ENCODE measurements around the gene RBCK1. TPM values are rescaled to one million over a fixed set of nuclear protein-coding genes. Genes with fewer than 3 reads are reported as not detected.

Gene RBCK1
- total and polyA plus RNA-seq, 2 of the 4 experiments (the other 2 are of a cell fraction) = 29.9 to 84.2 TPM

DNA sequence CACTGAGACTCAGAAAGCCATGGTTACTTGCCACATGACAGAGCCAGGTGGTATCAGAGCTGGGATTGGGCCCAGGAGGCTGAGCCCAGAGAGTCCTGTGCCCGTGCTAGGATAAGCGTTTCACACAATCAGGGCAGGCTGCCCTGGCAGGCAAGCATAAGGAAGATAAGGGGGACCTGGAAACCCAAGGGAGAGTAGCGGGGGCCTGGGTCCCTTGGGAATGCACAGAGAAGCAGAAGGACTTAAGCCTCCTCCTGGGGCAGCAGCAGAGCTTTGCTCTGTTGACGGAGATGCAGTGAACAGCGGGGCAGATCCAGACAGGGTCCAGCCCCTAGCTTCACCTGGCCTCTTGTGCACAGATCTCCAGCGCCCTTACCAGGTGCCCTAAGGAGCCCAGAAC, 18.9 kb upstream of the RBCK1 start:
- no peak overlapping the region for H2BK20ac ChIP-seq (ENCODE audit: low read depth, low read length)
- TF ChIP-seq POLR2A (IDR thresholded peaks at IDR 0.05; ENCODE audit: low read depth, low read length) (no peak), NFE2L2 (IDR thresholded peaks at IDR 0.05; ENCODE audit: low read depth, low read length) (no peak), CEBPB (IDR thresholded peaks at IDR 0.05; ENCODE audit: low read depth, low read length) (no peak), MAFK (IDR thresholded peaks at IDR 0.05; ENCODE audit: low read depth, low read length) (no peak), SMC3 (IDR thresholded peaks at IDR 0.05; ENCODE audit: low read depth, low read length) (no peak), RFX5 (IDR thresholded peaks at IDR 0.05; ENCODE audit: low read depth, low read length) (no peak), MXI1 (IDR thresholded peaks at IDR 0.05; ENCODE audit: borderline replicate concordance, low read depth, low read length) (no peak), RCOR1 (IDR thresholded peaks at IDR 0.05; ENCODE audit: insufficient replicate concordance, low read length) (no peak), CTCF (conservative IDR thresholded peaks at IDR 0.05; ENCODE audit: low read depth, low read length) (no peak)
- no peak overlapping the region for H2AFZ ChIP-seq (replicated peaks; ENCODE audit: low read length, poor library complexity)
- H4K91ac ChIP-seq (ENCODE audit: insufficient read depth, low read depth, low read length) = no peak overlapping the region
- H3K4me2 ChIP-seq (ENCODE audit: low read depth, low read length) = no peak overlapping the region
- H3K4me1 ChIP-seq (ENCODE audit: control insufficient read depth, insufficient read depth, low read length) = no peaks in the 10 kb centered on the region
- H4K20me1 ChIP-seq (ENCODE audit: insufficient read depth, low read length) = peaks cover 51% of the 10 kb centered on the region
- in situ Hi-C loops (cut with MboI; ENCODE audit: low sequenced_read_pairs) = no loop called here
- dilution Hi-C loops (cut with HindIII; ENCODE audit: low sequenced_read_pairs, unreplicated experiment) = no loop called here
- WGBS, 2 experiments (ENCODE audit: extremely low coverage in 2 of 2, insufficient read length in 1 of 2) = 83% methylated on average over 1 of the region's 6 CpGs; no CpG with 5 or more reads in 1 of the 2 experiments
- POLR2A ChIA-PET (ENCODE audit: unreplicated experiment) = no interaction called here
- no peak overlapping the region for H4K8ac ChIP-seq (ENCODE audit: low read depth in 2 of 2, low read length in 2 of 2)
- no peak overlapping the region for H2BK5ac ChIP-seq (ENCODE audit: low read depth, low read length, poor library complexity, severe bottlenecking)
- H2BK120ac ChIP-seq (ENCODE audit: low read depth, low read length) = no peak overlapping the region
- H3K18ac ChIP-seq (ENCODE audit: low read depth, low read length) = no peak overlapping the region
- no peak overlapping the region for H3K4ac ChIP-seq (ENCODE audit: low read depth, low read length)
- H2AK9ac ChIP-seq (replicated peaks; ENCODE audit: low read depth, low read length, poor library complexity) = no peak overlapping the region
- intact Hi-C loops (cut with micrococcal nuclease) = no loop called here
- CTCF ChIA-PET = no interaction called here
- H3K9me1 ChIP-seq (ENCODE audit: insufficient read depth, low read length) = peaks cover 7% of the 10 kb centered on the region; the same call in 1 of the 2 replicates
- H3K27ac ChIP-seq (ENCODE audit: insufficient read depth, low read length) = no peak overlapping the region
- H3K4me3 ChIP-seq (ENCODE audit: insufficient read depth, low read depth, low read length) = no peak overlapping the region
- BruUV-seq (replicated peaks) = no TSS peak
- H2AK5ac ChIP-seq (ENCODE audit: low read depth, low read length) = no peak overlapping the region
- H3K36me3 ChIP-seq (ENCODE audit: control insufficient read depth, insufficient read depth, low read length) = peaks cover 44% of the 10 kb centered on the region
- H3K27me3 ChIP-seq (ENCODE audit: control insufficient read depth, insufficient read depth, low read length) = no peaks in the 10 kb centered on the region
- no peak overlapping the region for H2BK15ac ChIP-seq (ENCODE audit: low read depth, low read length)
- no peak overlapping the region for H3K23ac ChIP-seq (ENCODE audit: low read depth, low read length)
- no peak overlapping the region for H3K14ac ChIP-seq (replicated peaks; ENCODE audit: low read depth, low read length)
- ATAC-seq (ENCODE audit: low read depth) (no peak), DNase-seq (no peak)
- H3K9me3 ChIP-seq (ENCODE audit: control insufficient read depth, insufficient read depth, low read length) = no peaks in the 10 kb centered on the region
- H3K9ac ChIP-seq (ENCODE audit: low read depth, low read length) = no peak overlapping the region
- H3K79me1 ChIP-seq (ENCODE audit: low read depth in 1 of 2, low read length in 2 of 2) = peaks cover 25 to 50% of the 10 kb centered on the region in 2 experiments
- H3K56ac ChIP-seq (ENCODE audit: extremely low read depth, insufficient read depth, low read length) = no peak overlapping the region
- no peak overlapping the region for H4K5ac ChIP-seq (ENCODE audit: low read depth, low read length)

Data from IMR-90 (cell line).